B cell (primary cell): ENCODE measurements around the gene DMC1. TPM values are rescaled to one million over a fixed set of nuclear protein-coding genes. Genes with fewer than 3 reads are reported as not detected.

Experiments used
- ATAC-seq: fragments of 200-7000 bp; cut with Tn5 transposase; one replicate; pipeline ENCODE4 v1.10.0; 2021; ENCODE audit warnings: low read depth, mild to moderate bottlenecking, moderate number of reproducible peaks, moderate library complexity
- CTCF ChIA-PET: fragments of 350-600 bp; sonication (Branson Sonifier 250); formaldehyde crosslinking; loops from one replicate; lab custom pipeline; 2021; ENCODE audit warnings: antibody characterized with exemption, inconsistent platforms; lab: Charles Lee
- POLR2A ChIA-PET: fragments of 350-600 bp; sonication (Branson Sonifier 250); formaldehyde crosslinking; loops from one replicate; lab custom pipeline; 2021; ENCODE audit warnings: antibody characterized with exemption; lab: Charles Lee
- DNase-seq: peaks from one replicate; pipeline ENCODE4 v3.0.0; 2013
- H2AFZ ChIP-seq: 2 replicates; pipeline ENCODE4 v1.6.1; 2012; ENCODE audit warnings: mild to moderate bottlenecking, low read depth, low read length; ENCODE audit not compliant: insufficient read depth, poor library complexity, severe bottlenecking
- H3K27ac ChIP-seq, 2 donors: 1 replicate in 1 of 2; 2 replicates in 1 of 2; pipeline ENCODE4 v1.5.1; 2012 to 2013; ENCODE audit warnings: low read length in 2 of 2, mild to moderate bottlenecking in 2 of 2, moderate library complexity in 1 of 2
- H3K27me3 ChIP-seq, 4 experiments: fragments of 200-600 bp in 1 of 4; sonication (generic) in 1 of 4; replicated peaks in 1 of 4; 1 replicate in 2 of 4; 2 replicates in 2 of 4; pipeline versions ENCODE4 v1.6.1 to v1.7.0; 2013 to 2016; ENCODE audit warnings: low read length in 3 of 4, mild to moderate bottlenecking in 2 of 4, mixed read lengths in 1 of 4, moderate library complexity in 1 of 4; ENCODE audit not compliant: insufficient read depth in 4 of 4, control insufficient read depth in 3 of 4; ENCODE audit errors: control extremely low read depth in 1 of 4
- H3K36me3 ChIP-seq, 2 experiments: replicated peaks in 1 of 2; 1 replicate in 1 of 2; 2 replicates in 1 of 2; pipeline versions ENCODE4 v1.6.1 to v1.7.1; 2013; ENCODE audit warnings: low read length in 1 of 2; ENCODE audit not compliant: insufficient read depth in 2 of 2, control insufficient read depth in 1 of 2; ENCODE audit errors: control extremely low read depth in 1 of 2, extremely low read depth in 1 of 2
- H3K4me1 ChIP-seq, 2 donors: fragments of 200-600 bp in 1 of 2; sonication (generic) in 1 of 2; 1 replicate in 1 of 2; 2 replicates in 1 of 2; pipeline versions ENCODE4 v1.5.1 to v1.6.1; 2013 to 2017; ENCODE audit warnings: low read length in 2 of 2; ENCODE audit not compliant: control insufficient read depth in 2 of 2, insufficient read depth in 2 of 2
- H3K4me2 ChIP-seq: replicated peaks from 2 replicates; pipeline ENCODE3; 2012; ENCODE audit warnings: mild to moderate bottlenecking, low read depth, low read length; ENCODE audit not compliant: poor library complexity, severe bottlenecking
- H3K4me3 ChIP-seq, 5 experiments: fragments of 200-600 bp in 1 of 5; sonication (generic) in 1 of 5; 1 replicate in 3 of 5; 2 replicates in 2 of 5; pipeline versions ENCODE4 v1.5.1 to v1.7.0; 2011 to 2016; ENCODE audit warnings: low read length in 4 of 5, mild to moderate bottlenecking in 4 of 5, low read depth in 2 of 5, control low read depth in 1 of 5, moderate library complexity in 1 of 5; ENCODE audit not compliant: insufficient read depth in 1 of 5; ENCODE audit errors: control extremely low read depth in 1 of 5, extremely low read depth in 1 of 5
- H3K79me2 ChIP-seq: fragments of 200-600 bp; sonication (generic); one replicate; pipeline ENCODE4 v1.6.0; 2016; ENCODE audit warnings: low read length; ENCODE audit not compliant: control insufficient read depth, insufficient read depth
- H3K9ac ChIP-seq: fragments of 200-600 bp; sonication (generic); 2 replicates; pipeline ENCODE4 v1.6.1; 2017; ENCODE audit warnings: mild to moderate bottlenecking, low read length, moderate library complexity
- H3K9me3 ChIP-seq, 3 donors: one replicate each; pipeline versions ENCODE4 v1.6.1 to v1.7.1; 2013; ENCODE audit warnings: low read length in 2 of 3; ENCODE audit not compliant: control insufficient read depth in 2 of 3, insufficient read depth in 1 of 3; ENCODE audit errors: control extremely low read depth in 1 of 3
- H4K20me1 ChIP-seq: 2 replicates; pipeline ENCODE4 v1.6.0; 2012; ENCODE audit warnings: mild to moderate bottlenecking, low read length; ENCODE audit not compliant: insufficient read depth, control insufficient read depth, poor library complexity, severe bottlenecking
- H3K27ac Mint-ChIP-seq: one replicate; pipeline ENCODE4 v1.8.0; 2021; ENCODE audit warnings: mixed read lengths
- H3K27me3 Mint-ChIP-seq: one replicate; pipeline ENCODE4 v1.8.0; 2021; ENCODE audit warnings: mixed read lengths
- H3K4me1 Mint-ChIP-seq: one replicate; pipeline ENCODE4 v1.8.0; 2021; ENCODE audit warnings: mixed read lengths
- H3K4me3 Mint-ChIP-seq: one replicate; pipeline ENCODE4 v1.8.0; 2021; ENCODE audit warnings: mixed read lengths
- H3K9me3 Mint-ChIP-seq: one replicate; pipeline ENCODE4 v1.8.0; 2022; ENCODE audit warnings: mixed read lengths; ENCODE audit not compliant: insufficient read depth
- EZH2 ChIP-seq: IDR thresholded peaks from 2 replicates; pipeline ENCODE4 v1.6.1; 2012; ENCODE audit warnings: borderline replicate concordance, low read depth, mild to moderate bottlenecking, moderate library complexity, low read length; ENCODE audit not compliant: insufficient read depth, poor library complexity, severe bottlenecking
- WGBS: methylation state at CpG from one replicate; pipeline ENCODE4 v1.1.5; 2013; ENCODE audit warnings: missing lambda C conversion rate; ENCODE audit not compliant: insufficient coverage; 5-methylcytosine and 5-hydroxymethylcytosine counted together
- intact Hi-C: fragments of 100-400 bp; cut with micrococcal nuclease; formaldehyde crosslinking; loops from one replicate; pipeline ENCODE4 v1.10.0; 2022
- polyA plus RNA-seq: library from polyadenylated mRNA; depleted of rRNA; stranded (reverse); fragments of >200 nt; gene quantifications from 2 replicates; pipeline ENCODE4 v1.2.3, GENCODE V29; 2012
- total RNA-seq, 2 donors: library from RNA; stranded (reverse); fragments of 120-200 nt in 1 of 2; gene quantifications; 1 replicate in 1 of 2; 2 replicates in 1 of 2; pipeline versions ENCODE4 v1.2.3 to v1.2.4, GENCODE V29; 2013 to 2022
- TF ChIP-seq, protein P1 (sequence below): fragments of 200-600 bp; IDR thresholded peaks from one replicate; pipeline ENCODE4 v1.8.0; 2022; ENCODE audit warnings: antibody characterized with exemption, mild to moderate bottlenecking

Gene DMC1
- total and polyA plus RNA-seq, 2 donors (not counting 1 experiment from before 2014, with no cell fraction given), result 0.64 TPM; not detected in 1

GRCh38 chr22:38567531-38568285, 2.3 kb downstream of the DMC1 start:
- ChIA-PET POLR2A (no interaction called here), CTCF (interaction anchor here (0.6 to 1.6 kb wide), 6 partner anchors 16 to 516 kb away, joined by 3 to 8 read pairs (median 4); no protein-coding TSS in a partner anchor)
- no peaks in the 10 kb centered on the region for H4K20me1 ChIP-seq
- DNase-seq, result no peak
- intact Hi-C loops, result no loop called here
- ATAC-seq, result no peak
- no peak overlapping the region for H3K4me2 ChIP-seq
- no peak overlapping the region for H3K4me3 ChIP-seq
- 100% methylated on average over 2 of the region's 7 CpGs for WGBS
- no peaks in the 10 kb centered on the region for H3K27me3 ChIP-seq
- no peaks in the 10 kb centered on the region for H3K79me2 ChIP-seq
- peaks cover 14 to 18% of the 10 kb centered on the region in 2 donors for H3K4me1 ChIP-seq
- no peak overlapping the region for H3K27ac ChIP-seq
- H3K9me3 ChIP-seq, result no peaks in the 10 kb centered on the region
- H3K9ac ChIP-seq, result no peak overlapping the region
- Mint-ChIP-seq H3K27me3 (no peaks in the 10 kb centered on the region), H3K9me3 (no peaks in the 10 kb centered on the region), H3K27ac (no peak overlapping the region), H3K4me3 (no peak overlapping the region), H3K4me1 (peaks cover 14% of the 10 kb centered on the region)
- H3K36me3 ChIP-seq, result no peaks in the 10 kb centered on the region
- no peak for TF ChIP-seq EZH2
- TF ChIP-seq, protein P1, sequence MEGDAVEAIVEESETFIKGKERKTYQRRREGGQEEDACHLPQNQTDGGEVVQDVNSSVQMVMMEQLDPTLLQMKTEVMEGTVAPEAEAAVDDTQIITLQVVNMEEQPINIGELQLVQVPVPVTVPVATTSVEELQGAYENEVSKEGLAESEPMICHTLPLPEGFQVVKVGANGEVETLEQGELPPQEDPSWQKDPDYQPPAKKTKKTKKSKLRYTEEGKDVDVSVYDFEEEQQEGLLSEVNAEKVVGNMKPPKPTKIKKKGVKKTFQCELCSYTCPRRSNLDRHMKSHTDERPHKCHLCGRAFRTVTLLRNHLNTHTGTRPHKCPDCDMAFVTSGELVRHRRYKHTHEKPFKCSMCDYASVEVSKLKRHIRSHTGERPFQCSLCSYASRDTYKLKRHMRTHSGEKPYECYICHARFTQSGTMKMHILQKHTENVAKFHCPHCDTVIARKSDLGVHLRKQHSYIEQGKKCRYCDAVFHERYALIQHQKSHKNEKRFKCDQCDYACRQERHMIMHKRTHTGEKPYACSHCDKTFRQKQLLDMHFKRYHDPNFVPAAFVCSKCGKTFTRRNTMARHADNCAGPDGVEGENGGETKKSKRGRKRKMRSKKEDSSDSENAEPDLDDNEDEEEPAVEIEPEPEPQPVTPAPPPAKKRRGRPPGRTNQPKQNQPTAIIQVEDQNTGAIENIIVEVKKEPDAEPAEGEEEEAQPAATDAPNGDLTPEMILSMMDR, result no peak
- H2AFZ ChIP-seq, result no peak overlapping the region
